GM12801 (cell line): ENCODE measurements around the gene CCDC40.

Experiments
- TF ChIP-seq, protein P1 (sequence below): IDR thresholded peaks from one replicate; pipeline ENCODE4 v1.5.1; 2011; ENCODE audit warnings: control low read depth; ENCODE audit not compliant: insufficient read length; ENCODE audit errors: extremely low read depth

The CCDC40 gene

DNA sequence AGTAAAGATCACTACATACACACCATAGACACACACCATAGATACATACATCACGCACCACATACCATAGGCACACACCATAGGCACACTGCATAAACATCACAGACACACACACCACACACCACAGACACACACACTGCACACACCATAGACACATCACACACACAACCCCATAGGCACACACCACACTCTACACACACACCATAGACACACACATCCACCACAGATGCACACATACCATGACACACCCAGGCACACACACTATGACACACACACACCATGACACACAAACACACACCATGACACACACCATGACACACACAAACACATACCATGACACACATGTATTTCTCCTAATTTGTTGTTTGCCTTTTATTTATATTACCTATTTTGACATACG lies 14.8 kb upstream of the CCDC40 start:
- TF ChIP-seq, protein P1, sequence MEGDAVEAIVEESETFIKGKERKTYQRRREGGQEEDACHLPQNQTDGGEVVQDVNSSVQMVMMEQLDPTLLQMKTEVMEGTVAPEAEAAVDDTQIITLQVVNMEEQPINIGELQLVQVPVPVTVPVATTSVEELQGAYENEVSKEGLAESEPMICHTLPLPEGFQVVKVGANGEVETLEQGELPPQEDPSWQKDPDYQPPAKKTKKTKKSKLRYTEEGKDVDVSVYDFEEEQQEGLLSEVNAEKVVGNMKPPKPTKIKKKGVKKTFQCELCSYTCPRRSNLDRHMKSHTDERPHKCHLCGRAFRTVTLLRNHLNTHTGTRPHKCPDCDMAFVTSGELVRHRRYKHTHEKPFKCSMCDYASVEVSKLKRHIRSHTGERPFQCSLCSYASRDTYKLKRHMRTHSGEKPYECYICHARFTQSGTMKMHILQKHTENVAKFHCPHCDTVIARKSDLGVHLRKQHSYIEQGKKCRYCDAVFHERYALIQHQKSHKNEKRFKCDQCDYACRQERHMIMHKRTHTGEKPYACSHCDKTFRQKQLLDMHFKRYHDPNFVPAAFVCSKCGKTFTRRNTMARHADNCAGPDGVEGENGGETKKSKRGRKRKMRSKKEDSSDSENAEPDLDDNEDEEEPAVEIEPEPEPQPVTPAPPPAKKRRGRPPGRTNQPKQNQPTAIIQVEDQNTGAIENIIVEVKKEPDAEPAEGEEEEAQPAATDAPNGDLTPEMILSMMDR, result no peak

DNA sequence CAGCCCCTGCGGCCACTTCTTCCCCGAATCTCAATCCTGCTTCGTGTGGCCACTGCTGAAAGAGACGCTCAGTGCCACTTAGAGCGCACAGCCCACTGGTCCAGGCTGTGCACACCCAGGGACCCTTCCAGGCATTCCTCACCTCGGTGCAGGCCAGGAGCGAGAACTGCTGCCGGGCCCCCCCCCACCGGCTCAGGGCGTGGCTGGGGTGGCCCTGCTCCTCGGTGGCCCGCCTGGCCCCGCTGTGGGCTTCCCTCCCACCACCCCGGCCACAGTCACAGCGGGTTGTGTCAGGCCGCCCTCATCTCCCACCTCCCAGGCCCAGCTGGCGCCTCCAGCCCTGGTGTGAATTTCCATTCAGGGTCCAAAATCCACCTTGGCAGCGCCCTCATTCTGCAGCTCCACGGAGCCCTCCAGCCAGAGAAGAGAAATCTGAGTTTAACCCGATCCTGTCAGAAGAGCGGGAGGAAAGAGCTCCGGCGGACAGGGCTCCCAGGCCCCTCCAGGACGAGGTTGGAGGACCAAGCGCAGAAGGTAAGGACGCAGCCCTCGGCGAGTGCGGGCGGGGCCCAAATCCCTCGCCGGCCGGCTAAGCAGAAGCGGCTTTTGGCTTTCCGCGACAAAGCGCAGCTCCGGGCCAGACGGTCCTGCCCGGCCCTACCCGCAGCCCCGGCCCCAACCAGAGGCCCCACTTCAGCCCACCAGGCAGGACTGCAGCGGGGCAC lies 12.8 kb upstream of the CCDC40 start:
- TF ChIP-seq, protein P1, result no peak

DNA sequence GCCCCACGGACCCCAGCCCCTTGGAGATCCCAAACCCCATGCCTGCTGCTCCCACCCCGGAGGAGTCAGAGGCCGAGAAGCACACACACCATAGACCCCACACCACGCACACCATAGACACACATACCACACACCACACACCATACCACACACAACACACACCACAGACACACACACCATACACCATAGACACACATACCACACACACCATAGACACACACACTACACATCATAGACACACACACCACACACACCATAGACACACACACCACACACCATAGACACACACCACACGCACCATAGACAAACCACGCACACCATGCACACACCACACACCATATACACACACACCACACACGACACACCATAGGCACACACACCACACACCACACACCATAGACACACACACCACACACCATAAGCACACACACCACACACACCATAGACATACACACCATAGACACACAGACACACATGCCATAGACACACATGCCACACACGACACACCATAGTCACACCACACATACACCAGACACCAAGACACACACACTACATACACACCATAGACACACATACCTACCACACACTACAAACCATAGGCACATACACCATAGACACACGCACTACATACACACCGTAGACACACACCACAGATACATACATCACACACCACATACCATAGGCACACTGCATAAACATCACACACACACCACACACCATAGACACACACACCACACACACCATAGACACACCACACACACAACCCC lies 12.1 kb upstream of the CCDC40 start:
- TF ChIP-seq, protein P1, result no peak

DNA sequence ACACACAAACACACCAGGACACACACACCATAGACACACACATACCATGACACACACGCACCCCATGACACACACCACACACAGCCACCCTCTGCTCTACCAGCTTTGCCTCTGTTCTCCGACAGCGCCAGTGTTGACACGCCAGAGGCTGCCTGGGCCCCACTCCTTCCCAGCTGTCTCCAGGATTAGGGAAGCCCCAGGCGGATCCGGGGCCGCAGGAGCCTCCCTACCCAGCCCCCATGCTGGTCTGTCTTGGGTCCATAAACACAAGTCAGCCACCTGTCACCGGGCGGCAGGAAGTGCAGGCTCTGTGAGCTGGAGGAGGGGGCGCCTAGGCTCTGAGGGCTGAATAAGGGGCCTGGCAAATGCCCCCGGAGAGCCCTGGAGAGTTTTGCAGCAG lies 11.3 kb upstream of the CCDC40 start:
- TF ChIP-seq, protein P1, result no peak

DNA sequence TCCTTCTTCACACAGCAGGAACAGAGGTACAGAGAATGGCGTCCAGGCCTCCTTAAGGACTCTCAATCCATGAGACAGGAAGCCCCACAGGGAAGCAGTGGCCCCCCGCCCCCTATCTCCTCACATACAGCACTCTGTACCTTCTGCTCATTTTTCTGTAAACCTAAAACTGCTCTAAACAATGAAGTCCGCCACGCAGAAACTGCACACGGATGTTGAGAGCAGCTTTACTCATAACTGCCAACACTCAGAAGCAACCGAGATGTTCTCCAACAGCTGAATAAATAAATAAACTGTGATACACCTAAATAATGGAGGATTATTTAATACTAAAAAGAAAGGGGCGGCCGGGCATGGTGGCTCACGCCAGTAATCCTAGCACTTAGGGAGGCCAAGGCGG lies 10.6 kb upstream of the CCDC40 start:
- TF ChIP-seq, protein P1, result no peak

DNA sequence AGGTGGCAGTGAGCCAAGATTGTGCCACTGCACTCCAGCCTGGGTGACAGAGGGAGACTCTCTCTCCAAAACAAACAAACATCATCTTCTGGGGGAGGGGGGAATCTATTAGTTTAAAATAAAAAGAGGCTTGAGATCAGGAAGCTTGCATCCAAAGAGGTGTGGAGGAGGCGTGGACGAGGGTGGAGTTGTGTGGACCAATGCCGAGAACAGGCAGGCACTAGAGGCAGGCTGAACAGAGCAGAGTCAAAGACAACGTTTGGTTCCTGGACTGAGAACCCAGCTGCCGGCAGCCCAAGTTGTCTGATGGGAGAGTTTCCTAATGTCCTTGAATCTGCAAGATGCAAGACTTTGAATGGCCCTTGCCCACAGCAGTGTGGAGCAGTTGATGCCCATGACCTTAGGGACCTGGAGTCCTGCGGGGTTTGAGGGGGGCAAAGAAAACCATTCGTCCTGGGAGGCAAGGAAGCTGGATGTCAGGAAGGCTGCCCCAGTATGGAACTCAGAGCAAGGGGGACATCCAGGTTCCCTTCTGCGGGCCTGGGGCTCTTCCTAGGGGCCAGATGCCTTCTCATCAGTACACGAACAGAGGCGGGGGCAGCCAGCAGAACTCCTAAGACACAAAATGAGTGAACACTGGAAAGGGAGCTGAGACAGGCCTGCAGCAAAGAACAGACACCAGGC lies 9.9 kb upstream of the CCDC40 start:
- TF ChIP-seq, protein P1, result no peak

DNA sequence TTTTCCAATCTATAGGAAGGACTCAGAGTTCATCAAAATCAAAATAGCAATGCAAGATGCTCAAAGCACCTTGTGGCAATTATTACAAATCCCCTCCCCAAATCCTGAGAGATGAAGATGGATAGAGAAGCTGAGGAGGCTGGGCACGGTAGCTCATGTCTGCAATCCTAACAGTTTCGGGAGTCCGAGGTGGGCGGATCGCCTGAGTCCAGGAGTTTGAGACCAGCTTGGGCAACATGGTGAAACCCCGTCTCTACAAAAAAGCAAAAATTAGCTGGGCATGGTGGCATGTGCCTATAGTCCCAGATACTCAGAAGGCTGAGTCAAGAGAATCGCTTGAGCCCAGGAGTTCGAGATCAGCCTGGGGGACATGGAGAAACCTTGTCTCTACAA lies 9.4 kb upstream of the CCDC40 start:
- TF ChIP-seq, protein P1, result no peak
